ENCODE measurements around the gene S100A2. TPM values are rescaled to one million over a fixed set of nuclear protein-coding genes. Genes with fewer than 3 reads are reported as not detected.

S100A2 gene
- polyA plus RNA-seq, 10 donors = 0.35 to 11.4 (median 1.5) TPM

Other genes starting within 250 kb of the S100A2 start
- gene PGLYRP4, start 217.0 kb downstream of the S100A2 start, polyA plus RNA-seq (ENCODE audit: insufficient read length in 10 of 10) = 1 to 10 TPM in 2 of 10 donors, not detected in 8; 1.1 to 1.7 TPM
- gene S100A9, start 208.0 kb downstream of the S100A2 start, polyA plus RNA-seq (ENCODE audit: insufficient read length in 10 of 10) = 10 to 100 TPM in 9 of 10 donors, 1 to 10 TPM in 1; 9.4 to 40.7 (median 25.4) TPM
- 1 to 10 TPM in 6 of 10 donors, under 1 TPM in 3, not detected in 1; 0.26 to 4.9 (median 1.8) TPM for gene S100A12, start 190.2 kb downstream of the S100A2 start, polyA plus RNA-seq (ENCODE audit: insufficient read length in 10 of 10)
- 10 to 100 TPM in 8 of 10 donors, 1 to 10 TPM in 2; 4.7 to 37.0 (median 13.9) TPM for gene S100A8, start 174.8 kb downstream of the S100A2 start, polyA plus RNA-seq (ENCODE audit: insufficient read length in 10 of 10)
- not detected for gene S100A7A, start 149.3 kb downstream of the S100A2 start, polyA plus RNA-seq (ENCODE audit: insufficient read length in 10 of 10)
- gene S100A7, start 105.2 kb downstream of the S100A2 start, polyA plus RNA-seq (ENCODE audit: insufficient read length in 10 of 10) = not detected
- gene S100A6, start 29.9 kb downstream of the S100A2 start, polyA plus RNA-seq (ENCODE audit: insufficient read length in 10 of 10) = 100 to 1,000 TPM; 159 to 322 (median 210) TPM
- gene S100A5, start 24.9 kb downstream of the S100A2 start, polyA plus RNA-seq (ENCODE audit: insufficient read length in 10 of 10) = under 1 TPM in 5 of 10 donors, not detected in 5; 0.23 to 0.65 (median 0.41) TPM
- 100 to 1,000 TPM; 162 to 254 (median 206) TPM for gene S100A4, start 20.0 kb downstream of the S100A2 start, polyA plus RNA-seq (ENCODE audit: insufficient read length in 10 of 10)
- gene S100A3, start 16.6 kb downstream of the S100A2 start, polyA plus RNA-seq (ENCODE audit: insufficient read length in 10 of 10) = 1 to 10 TPM in 4 of 10 donors, under 1 TPM in 4, not detected in 2; 0.35 to 1.2 (median 0.86) TPM
- gene S100A16, start 47.3 kb upstream of the S100A2 start, polyA plus RNA-seq (ENCODE audit: insufficient read length in 10 of 10) = 10 to 100 TPM; 41.9 to 80.4 (median 56.6) TPM
- gene S100A14, start 50.5 kb upstream of the S100A2 start, polyA plus RNA-seq (ENCODE audit: insufficient read length in 10 of 10) = 10 to 100 TPM in 2 of 10 donors, under 1 TPM in 6, not detected in 2; 0.22 to 51.2 (median 0.36) TPM
- 10 to 100 TPM; 55.3 to 95.0 (median 78.7) TPM for gene S100A13, start 61.7 kb upstream of the S100A2 start, polyA plus RNA-seq (ENCODE audit: insufficient read length in 10 of 10)
- gene S100A1, start 62.6 kb upstream of the S100A2 start, polyA plus RNA-seq (ENCODE audit: insufficient read length in 10 of 10) = 10 to 100 TPM in 5 of 10 donors, 1 to 10 TPM in 5; 2.6 to 16.6 (median 10.0) TPM
- 10 to 100 TPM; 77.9 to 97.5 (median 88.2) TPM for gene CHTOP, start 68.2 kb upstream of the S100A2 start, polyA plus RNA-seq (ENCODE audit: insufficient read length in 10 of 10)
- gene SNAPIN, start 92.9 kb upstream of the S100A2 start, polyA plus RNA-seq (ENCODE audit: insufficient read length in 10 of 10) = 10 to 100 TPM; 44.5 to 50.4 (median 46.6) TPM
- gene ILF2, start 105.1 kb upstream of the S100A2 start, polyA plus RNA-seq (ENCODE audit: insufficient read length in 10 of 10) = 100 to 1,000 TPM; 156 to 204 (median 167) TPM
- 10 to 100 TPM; 12.2 to 18.2 (median 15.0) TPM for gene NPR1, start 112.8 kb upstream of the S100A2 start, polyA plus RNA-seq (ENCODE audit: insufficient read length in 10 of 10)
- gene INTS3, start 162.2 kb upstream of the S100A2 start, polyA plus RNA-seq (ENCODE audit: insufficient read length in 10 of 10) = 10 to 100 TPM; 31.4 to 60.0 (median 39.8) TPM
- gene SLC27A3, start 209.6 kb upstream of the S100A2 start, polyA plus RNA-seq (ENCODE audit: insufficient read length in 10 of 10) = 10 to 100 TPM; 17.9 to 32.7 (median 23.6) TPM

Measured in muscle of back (tissue), 10 donors.